ENCODE results near the gene SLC11A2. TPM values are rescaled to one million over a fixed set of nuclear protein-coding genes. Genes with fewer than 3 reads are reported as not detected.

The SLC11A2 gene
- total RNA-seq, 1 donor from 2014 or later: 26.8 TPM

DNA sequence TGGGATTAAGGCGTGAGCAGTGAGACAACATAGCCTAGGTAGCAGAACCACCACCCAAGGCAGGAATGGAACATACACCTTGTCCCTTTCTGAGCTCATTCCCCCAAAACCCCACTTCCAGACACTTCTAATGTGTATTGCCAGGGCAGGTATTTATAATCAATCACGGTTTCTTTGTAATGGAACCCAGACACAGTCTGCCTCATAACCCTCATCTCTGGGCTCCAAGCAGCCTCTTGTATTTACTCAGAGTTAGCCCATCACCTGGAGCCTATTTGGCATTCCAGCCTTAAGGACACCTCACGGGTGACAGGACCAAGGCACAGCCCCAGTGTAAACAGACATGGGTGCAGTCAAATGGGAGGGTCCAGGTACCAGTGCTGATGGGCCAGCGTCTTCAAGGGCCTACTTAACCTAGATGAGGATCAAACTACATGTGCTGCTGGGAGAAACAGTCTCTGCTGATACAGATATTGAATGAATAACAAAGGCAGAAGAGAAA, 76.3 kb downstream of the SLC11A2 start:
- Mint-ChIP-seq H3K4me1 (ENCODE audit: low read depth) (peaks cover 17% of the 10 kb centered on the region), H3K27ac (ENCODE audit: unreplicated experiment) (no peak overlapping the region), H3K27me3 (ENCODE audit: low read depth) (no peaks in the 10 kb centered on the region), H3K4me3 (ENCODE audit: unreplicated experiment) (no peak overlapping the region), H3K9me3 (ENCODE audit: low read depth) (no peaks in the 10 kb centered on the region), H3K36me3 (ENCODE audit: low read depth) (peaks cover 3% of the 10 kb centered on the region)
- TF ChIP-seq CTCF (IDR thresholded peaks at IDR 0.05): no peak
- no peak for DNase-seq (ENCODE audit: low spot score)

DNA sequence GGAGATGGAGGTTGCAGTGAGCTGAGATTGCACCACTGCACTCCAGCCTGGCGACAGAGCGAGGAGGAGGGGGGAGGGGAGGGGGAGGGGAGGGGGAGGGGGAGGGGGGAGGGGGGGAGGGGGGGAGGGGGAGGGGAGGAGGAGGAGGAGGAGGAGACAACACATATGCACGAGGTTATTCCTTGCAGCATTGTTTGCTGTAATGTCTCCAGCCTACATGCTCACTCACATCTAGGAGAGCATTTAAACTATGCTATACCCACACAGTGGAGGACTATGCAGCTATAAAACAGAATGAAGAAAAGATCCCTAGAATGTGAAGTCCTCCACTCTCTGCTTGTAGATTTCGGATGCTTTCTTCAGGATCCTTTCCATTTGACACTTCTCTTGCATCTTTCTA, 77.4 kb downstream of the SLC11A2 start:
- Mint-ChIP-seq H3K4me1 (ENCODE audit: low read depth) (peaks cover 17% of the 10 kb centered on the region), H3K27me3 (ENCODE audit: low read depth) (no peaks in the 10 kb centered on the region), H3K9me3 (ENCODE audit: low read depth) (no peaks in the 10 kb centered on the region), H3K36me3 (ENCODE audit: low read depth) (peaks cover 3% of the 10 kb centered on the region), H3K27ac (ENCODE audit: unreplicated experiment) (peak overlapping the region; percentile 32), H3K4me3 (ENCODE audit: unreplicated experiment) (no peak overlapping the region)
- no peak for DNase-seq (ENCODE audit: low spot score)
- no peak for TF ChIP-seq CTCF (IDR thresholded peaks at IDR 0.05)

DNA sequence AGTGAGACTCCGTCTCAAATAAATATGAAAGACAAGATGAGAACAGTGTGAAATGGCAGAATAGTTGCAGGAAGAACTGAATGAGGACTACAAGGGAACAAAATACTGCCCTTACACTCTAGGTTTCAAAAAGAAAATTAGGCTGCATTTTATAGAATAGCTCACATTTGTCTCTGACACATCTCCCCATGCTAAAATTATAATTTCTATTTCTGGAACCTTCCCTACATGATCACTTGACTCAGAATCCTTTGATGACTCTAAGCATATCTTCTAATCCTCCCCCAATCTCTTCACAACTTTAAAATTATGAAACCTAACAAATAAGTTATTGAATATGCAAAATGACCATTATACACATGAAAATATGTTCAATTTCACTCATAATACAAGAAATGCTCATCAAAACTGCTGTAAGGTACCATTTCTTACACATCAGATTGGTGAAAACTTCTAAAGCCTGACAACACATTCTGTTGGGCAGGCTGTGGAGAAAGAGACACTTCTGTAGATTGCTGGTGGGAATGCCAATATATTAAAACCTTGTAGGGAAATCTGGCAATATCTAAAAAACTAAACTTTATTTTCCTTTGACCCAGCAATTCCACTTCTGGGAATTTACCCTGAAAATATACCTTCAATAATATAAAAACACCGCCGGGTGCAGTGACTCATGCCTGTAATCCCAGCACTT, 78.1 kb downstream of the SLC11A2 start:
- Mint-ChIP-seq H3K4me1 (ENCODE audit: low read depth) (peaks cover 17% of the 10 kb centered on the region), H3K27ac (ENCODE audit: unreplicated experiment) (peak overlapping the region; percentile 58), H3K4me3 (ENCODE audit: unreplicated experiment) (no peak overlapping the region), H3K36me3 (ENCODE audit: low read depth) (peaks cover 3% of the 10 kb centered on the region), H3K9me3 (ENCODE audit: low read depth) (no peaks in the 10 kb centered on the region), H3K27me3 (ENCODE audit: low read depth) (no peaks in the 10 kb centered on the region)
- DNase-seq (ENCODE audit: low spot score): no peak
- TF ChIP-seq CTCF (IDR thresholded peaks at IDR 0.05): no peak

DNA sequence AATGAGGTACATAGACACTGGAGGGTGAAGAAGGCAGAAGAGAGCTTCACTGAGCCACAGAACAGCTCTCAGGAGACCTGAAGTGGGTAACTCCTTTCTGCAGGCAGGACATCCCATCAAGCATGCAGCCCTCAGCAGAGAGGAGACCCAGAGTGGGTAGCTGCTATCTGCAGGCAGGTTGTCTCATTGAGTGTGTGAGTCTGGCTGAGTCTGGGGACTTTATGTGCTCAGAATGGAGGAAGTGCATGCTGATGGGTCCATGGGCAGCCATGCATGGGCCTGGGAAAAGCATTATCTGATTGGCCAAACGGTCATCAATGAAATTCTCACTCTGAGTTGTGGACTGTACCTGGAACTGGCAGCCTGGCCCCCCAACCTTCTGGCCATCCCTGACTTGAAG, 88.5 kb downstream of the SLC11A2 start:
- Mint-ChIP-seq H3K27ac (ENCODE audit: unreplicated experiment) (no peak overlapping the region), H3K9me3 (ENCODE audit: low read depth) (no peaks in the 10 kb centered on the region), H3K36me3 (ENCODE audit: low read depth) (peaks cover 2% of the 10 kb centered on the region), H3K27me3 (ENCODE audit: low read depth) (no peaks in the 10 kb centered on the region), H3K4me1 (ENCODE audit: low read depth) (peaks cover 30% of the 10 kb centered on the region), H3K4me3 (ENCODE audit: unreplicated experiment) (no peak overlapping the region)
- TF ChIP-seq CTCF (IDR thresholded peaks at IDR 0.05): no peak
- no peak for DNase-seq (ENCODE audit: low spot score)

- Mint-ChIP-seq H3K9me3 (ENCODE audit: low read depth) (no peaks in the 10 kb centered on the region), H3K4me1 (ENCODE audit: low read depth) (peaks cover 30% of the 10 kb centered on the region), H3K36me3 (ENCODE audit: low read depth) (peaks cover 2% of the 10 kb centered on the region), H3K27me3 (ENCODE audit: low read depth) (no peaks in the 10 kb centered on the region), H3K4me3 (ENCODE audit: unreplicated experiment) (no peak overlapping the region), H3K27ac (ENCODE audit: unreplicated experiment) (no peak overlapping the region)
- no peak for TF ChIP-seq CTCF (IDR thresholded peaks at IDR 0.05)
- no peak for DNase-seq (ENCODE audit: low spot score)
Observed at GRCh38 chr12:50936821-50937530, 89.2 kb downstream of the SLC11A2 start.
